Caco-2 (cell line): Measurements from ENCODE around the gene ITGB2. TPM values are rescaled to one million over a fixed set of nuclear protein-coding genes. Genes with fewer than 3 reads are reported as not detected.

Source experiments
- BruUV-seq: library from RNA; stranded (reverse); fragments of 400-500 nt; replicated peaks from 2 replicates; lab custom pipeline; 2021; lab: Mats Ljungman, UMichigan
- CTCF ChIA-PET: fragments of 300-600 bp; sonication (Branson Sonifier 250); formaldehyde crosslinking; loops from one replicate; lab custom pipeline; 2022; ENCODE audit warnings: antibody characterized with exemption; lab: Charles Lee
- POLR2A ChIA-PET: fragments of 300-600 bp; sonication (Branson Sonifier 250); formaldehyde crosslinking; loops from one replicate; lab custom pipeline; 2022; ENCODE audit warnings: antibody characterized with exemption; lab: Charles Lee
- DNase-seq, 2 experiments: peaks; one replicate each; pipeline versions ENCODE4 v3.0.0 to v3.0.0-alpha.2; 2020 to 2022
- H3K27me3 ChIP-seq: replicated peaks from 2 replicates; pipeline ENCODE4 v1.6.0; 2011; ENCODE audit warnings: low read length; ENCODE audit not compliant: control insufficient read depth, insufficient read depth
- H3K36me3 ChIP-seq: 2 replicates; pipeline ENCODE4 v1.5.1; 2011; ENCODE audit warnings: low read length; ENCODE audit not compliant: control insufficient read depth, insufficient read depth
- H3K4me1 ChIP-seq: fragments of 250-450 bp; sonication (Bioruptor Pico); 2 replicates; pipeline ENCODE4 v1.5.1; 2020; ENCODE audit warnings: mild to moderate bottlenecking
- H3K4me3 ChIP-seq: 2 replicates; pipeline ENCODE4 v1.5.1; 2011; ENCODE audit warnings: low read depth, mild to moderate bottlenecking, control low read depth, low read length
- H3K9me3 ChIP-seq: fragments of 250-450 bp; sonication (Bioruptor Pico); 2 replicates; pipeline ENCODE4 v1.5.1; 2020; ENCODE audit warnings: mild to moderate bottlenecking, moderate library complexity
- H3K27ac Mint-ChIP-seq: one replicate; pipeline ENCODE4 v1.8.0; 2022; ENCODE audit warnings: mixed read lengths; ENCODE audit not compliant: unreplicated experiment
- H3K27me3 Mint-ChIP-seq: one replicate; pipeline ENCODE4 v1.8.0; 2022; ENCODE audit warnings: mixed read lengths; ENCODE audit not compliant: insufficient read depth, unreplicated experiment
- H3K36me3 Mint-ChIP-seq: one replicate; pipeline ENCODE4 v1.8.0; 2022; ENCODE audit warnings: mild to moderate bottlenecking, mixed read lengths; ENCODE audit not compliant: insufficient read depth, unreplicated experiment
- H3K4me1 Mint-ChIP-seq: one replicate; pipeline ENCODE4 v1.8.0; 2022; ENCODE audit warnings: low read depth, mixed read lengths; ENCODE audit not compliant: unreplicated experiment
- H3K4me3 Mint-ChIP-seq: one replicate; pipeline ENCODE4 v1.8.0; 2022; ENCODE audit warnings: mild to moderate bottlenecking, moderate library complexity, mixed read lengths; ENCODE audit not compliant: unreplicated experiment
- H3K9me3 Mint-ChIP-seq: one replicate; pipeline ENCODE4 v1.8.0; 2022; ENCODE audit warnings: mixed read lengths; ENCODE audit not compliant: unreplicated experiment
- CTCF ChIP-seq, 2 experiments: fragments of 200-600 bp in 1 of 2; IDR thresholded peaks; 1 replicate in 1 of 2; 2 replicates in 1 of 2; pipeline versions ENCODE4 v1.5.1 to v1.8.0; 2011 to 2022; ENCODE audit warnings: antibody characterized with exemption in 1 of 2, control low read depth in 1 of 2, inconsistent platforms in 1 of 2, low read depth in 1 of 2, low read length in 1 of 2, mild to moderate bottlenecking in 1 of 2, moderate library complexity in 1 of 2; ENCODE audit not compliant: insufficient read depth in 1 of 2, severe bottlenecking in 1 of 2, unreplicated experiment in 1 of 2
- intact Hi-C: fragments of 100-400 bp; cut with micrococcal nuclease; formaldehyde crosslinking; loops from one replicate; pipeline ENCODE4 v1.10.0; 2022; ENCODE audit not compliant: unreplicated experiment
- total RNA-seq: library from RNA; stranded (reverse); gene quantifications from 2 replicates; pipeline ENCODE4 v1.2.3, GENCODE V29; 2022

The ITGB2 gene
- total RNA-seq, 1 experiment from 2014 or later, result 0.48 TPM

- Histone ChIP-seq H3K27me3 (no peaks in the 10 kb centered on the region), H3K36me3 (peaks cover 3% of the 10 kb centered on the region), H3K4me3 (peak within 1 kb of the TSS; percentile 94), H3K9me3 (no peaks in the 10 kb centered on the region), H3K4me1 (peaks cover 6% of the 10 kb centered on the region; the same call in 1 of the 2 replicates)
- DNase-seq, result peak; percentile 77 to 87
- TF ChIP-seq CTCF (IDR thresholded peaks at IDR 0.05; ENCODE audit: insufficient read depth in 1 of 2, low read depth in 1 of 2, low read length in 1 of 2, severe bottlenecking in 1 of 2, unreplicated experiment in 1 of 2), result no peak
- H3K36me3 Mint-ChIP-seq, result peaks cover 10% of the 10 kb centered on the region
- no peaks in the 10 kb centered on the region for H3K9me3 Mint-ChIP-seq
- peak within 1 kb of the TSS; percentile 94 for H3K27ac Mint-ChIP-seq
- H3K4me3 Mint-ChIP-seq, result peak within 1 kb of the TSS; percentile 93
- no TSS peak for BruUV-seq
- ChIA-PET CTCF (interaction anchor here (0.7 to 0.8 kb wide), 2 partner anchors 200 to 323 kb away, joined by 3 to 5 read pairs; no protein-coding TSS in a partner anchor), POLR2A (interaction anchor here (0.7 to 1.1 kb wide), 2 partner anchors 348 to 524 kb away, joined by 3 read pairs; partner anchors contain the start of gene POFUT2)
- intact Hi-C loops, result no loop called here
- H3K27me3 Mint-ChIP-seq, result no peaks in the 10 kb centered on the region
- peaks cover 11% of the 10 kb centered on the region for H3K4me1 Mint-ChIP-seq
Observed at GRCh38 chr21:44939532-44940115, 18.9 kb upstream of the ITGB2 start, which contains the start of gene SLX9. Gene SLX9 (plus strand): TSS chr21:44940029. CDS start chr21:44940058, 29 bp downstream.

GRCh38 chr21:44938772-44939531 lies 18.3 kb upstream of the ITGB2 start:
- H3K36me3 Mint-ChIP-seq, result peaks cover 5% of the 10 kb centered on the region
- peaks cover 11% of the 10 kb centered on the region for H3K4me1 Mint-ChIP-seq
- H3K9me3 Mint-ChIP-seq, result no peaks in the 10 kb centered on the region
- Histone ChIP-seq H3K36me3 (peaks cover 3% of the 10 kb centered on the region; the same call in 1 of the 2 replicates), H3K9me3 (no peaks in the 10 kb centered on the region), H3K4me3 (peak overlapping the region; percentile 94), H3K4me1 (peaks cover 6% of the 10 kb centered on the region; the same call in 1 of the 2 replicates), H3K27me3 (no peaks in the 10 kb centered on the region)
- H3K27me3 Mint-ChIP-seq, result no peaks in the 10 kb centered on the region
- CTCF ChIA-PET, result no interaction called here
- peak in 1 of 2 experiments; percentile 26 for DNase-seq
- H3K27ac Mint-ChIP-seq, result peak overlapping the region; percentile 94
- POLR2A ChIA-PET, result interaction anchor here (1.1 kb wide), 1 partner anchor 349 kb away, joined by 3 read pairs; the partner anchor contains the start of gene POFUT2
- TF ChIP-seq CTCF (IDR thresholded peaks at IDR 0.05; ENCODE audit: insufficient read depth in 1 of 2, low read depth in 1 of 2, low read length in 1 of 2, severe bottlenecking in 1 of 2, unreplicated experiment in 1 of 2), result no peak
- intact Hi-C loops, result no loop called here
- TSS peak; percentile 78 for BruUV-seq
- H3K4me3 Mint-ChIP-seq, result peak overlapping the region; percentile 93

- no peak for TF ChIP-seq CTCF (IDR thresholded peaks at IDR 0.05; ENCODE audit: insufficient read depth in 1 of 2, low read depth in 1 of 2, low read length in 1 of 2, severe bottlenecking in 1 of 2, unreplicated experiment in 1 of 2)
- Histone ChIP-seq H3K9me3 (no peaks in the 10 kb centered on the region), H3K4me3 (no peak overlapping the region), H3K4me1 (peaks cover 16% of the 10 kb centered on the region), H3K36me3 (no peaks in the 10 kb centered on the region), H3K27me3 (no peaks in the 10 kb centered on the region)
- H3K9me3 Mint-ChIP-seq, result no peaks in the 10 kb centered on the region
- intact Hi-C loops, result no loop called here
- POLR2A ChIA-PET, result no interaction called here
- DNase-seq, result no peak
- BruUV-seq, result no TSS peak
- H3K27ac Mint-ChIP-seq, result no peak overlapping the region
- no peaks in the 10 kb centered on the region for H3K36me3 Mint-ChIP-seq
- no peaks in the 10 kb centered on the region for H3K27me3 Mint-ChIP-seq
- CTCF ChIA-PET, result no interaction called here
- no peak overlapping the region for H3K4me3 Mint-ChIP-seq
- H3K4me1 Mint-ChIP-seq, result no peaks in the 10 kb centered on the region
Observed at GRCh38 chr21:44935533-44935927, 14.8 kb upstream of the ITGB2 start.
